CD4-positive, alpha-beta T cell treated with Interleukin-4 for 1 hour (primary cell): ENCODE measurements around the gene ADCY2.
"Not testable (repeated sequence)": the region's sequence is repeated elsewhere in the genome, so short reads cannot be mapped to it uniquely, and the experiment has no call there.

Experiments
- DNase-seq, 2 donors: peaks; one replicate each; pipeline ENCODE4 v3.0.0-alpha.2; 2020 to 2022

ADCY2 gene

DNA sequence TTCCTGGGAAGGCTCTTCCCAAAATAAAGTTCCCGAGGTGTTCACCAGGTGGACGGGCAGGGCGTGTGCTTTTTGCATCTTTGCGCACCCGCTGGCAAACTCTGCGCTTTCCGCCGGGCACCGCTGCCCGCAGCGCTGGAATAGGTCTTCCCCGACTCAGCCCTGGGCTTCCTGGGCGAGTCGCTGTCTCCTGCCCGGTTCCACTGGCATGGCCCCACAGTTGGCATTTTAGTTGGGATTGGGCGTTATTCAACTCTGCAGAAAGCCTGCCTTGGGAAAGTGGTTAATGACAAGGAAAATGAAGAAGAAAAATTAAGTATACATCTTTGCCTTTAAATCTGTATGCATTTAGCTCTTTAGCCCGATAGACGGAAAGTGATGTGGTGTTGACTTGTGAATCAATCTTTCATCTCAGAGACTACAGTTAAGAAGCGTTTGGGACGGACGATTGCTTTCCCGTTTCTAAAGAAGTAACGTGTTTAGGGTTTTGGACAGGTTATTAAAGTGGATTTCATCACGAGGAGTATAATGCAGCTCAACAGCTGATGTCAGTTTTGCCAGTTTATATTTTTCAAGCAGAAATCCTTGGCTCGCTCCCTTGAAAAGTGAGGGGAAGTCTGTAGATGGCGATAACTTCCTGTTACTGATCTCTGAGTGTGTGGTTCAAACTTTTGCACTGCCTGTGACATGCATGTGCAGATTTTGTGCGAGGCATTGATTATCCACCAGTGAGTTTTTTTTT is 946 bp downstream of the ADCY2 start:
- DNase-seq, result no peak

DNA sequence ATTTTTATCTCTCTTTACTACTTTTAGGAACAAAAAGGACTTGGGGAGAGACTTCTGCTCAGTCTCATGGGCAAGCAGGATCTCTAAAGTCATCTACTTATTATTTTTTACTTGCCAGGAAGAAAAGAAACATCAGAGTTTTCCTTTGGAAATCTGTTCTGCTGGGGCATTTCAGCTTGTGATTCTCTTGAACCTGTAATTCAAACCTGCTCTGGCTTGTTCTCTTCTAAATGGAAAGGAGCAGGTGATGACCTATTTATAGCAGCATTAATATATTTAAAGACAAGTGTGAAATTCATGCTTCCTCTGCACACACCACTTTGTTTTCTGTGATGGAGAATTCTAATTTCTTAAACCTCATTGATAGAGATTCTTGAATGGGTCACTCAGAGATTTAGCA is 2.0 kb downstream of the ADCY2 start:
- no peak for DNase-seq

DNA sequence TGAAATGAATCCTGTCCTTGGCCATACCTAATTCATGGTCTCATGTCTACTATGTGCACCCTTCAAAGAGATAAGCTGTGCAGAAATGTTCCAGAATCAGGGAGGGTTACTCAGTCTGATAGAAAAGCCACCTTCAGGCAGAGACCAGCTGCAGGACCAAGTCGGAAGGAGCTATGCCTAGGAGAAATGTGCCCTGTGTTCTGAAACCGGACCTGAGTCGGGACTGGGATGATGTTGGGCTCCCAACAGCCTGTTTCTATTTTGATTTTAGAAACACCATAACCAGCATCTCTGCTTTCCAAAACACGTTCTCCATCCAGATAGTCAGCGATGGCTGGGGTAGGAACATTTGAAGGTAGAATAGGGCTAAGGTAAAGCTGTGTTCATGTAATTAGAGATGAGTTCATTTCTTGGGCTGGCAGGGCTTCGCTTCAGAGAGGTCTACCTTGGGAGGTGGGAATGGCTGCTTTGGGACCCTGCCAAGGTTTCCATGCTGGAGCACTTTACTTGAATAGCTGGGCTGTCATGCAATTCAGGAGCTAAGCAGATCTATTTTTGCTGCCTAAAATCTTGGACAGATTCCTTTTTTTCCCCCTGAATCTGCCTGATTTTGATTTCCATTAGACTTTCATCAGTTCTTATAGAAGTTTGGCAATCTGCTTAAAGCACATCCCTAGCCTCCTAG is 2.8 kb downstream of the ADCY2 start:
- DNase-seq, result no peak

DNA sequence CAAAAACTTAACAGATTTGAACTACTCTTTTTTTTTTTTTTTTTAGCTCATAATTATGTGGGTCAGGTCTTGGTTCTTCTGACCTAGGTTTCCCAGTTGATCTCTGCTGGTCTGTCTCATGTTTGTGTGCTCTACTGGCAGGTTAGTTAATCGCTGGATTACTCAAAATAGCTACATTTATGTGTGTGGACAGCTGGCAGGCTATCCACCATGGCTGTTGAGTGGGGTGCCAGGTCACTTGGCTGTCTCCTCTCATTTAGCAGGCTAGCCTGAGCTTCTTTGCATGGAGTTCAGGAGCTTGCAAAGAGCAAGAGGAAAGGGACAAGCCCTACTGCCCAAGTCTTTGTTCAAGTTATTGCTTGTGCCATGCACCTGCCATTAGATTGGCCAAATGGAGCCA is 9.3 kb downstream of the ADCY2 start:
- DNase-seq, result no peak

DNA sequence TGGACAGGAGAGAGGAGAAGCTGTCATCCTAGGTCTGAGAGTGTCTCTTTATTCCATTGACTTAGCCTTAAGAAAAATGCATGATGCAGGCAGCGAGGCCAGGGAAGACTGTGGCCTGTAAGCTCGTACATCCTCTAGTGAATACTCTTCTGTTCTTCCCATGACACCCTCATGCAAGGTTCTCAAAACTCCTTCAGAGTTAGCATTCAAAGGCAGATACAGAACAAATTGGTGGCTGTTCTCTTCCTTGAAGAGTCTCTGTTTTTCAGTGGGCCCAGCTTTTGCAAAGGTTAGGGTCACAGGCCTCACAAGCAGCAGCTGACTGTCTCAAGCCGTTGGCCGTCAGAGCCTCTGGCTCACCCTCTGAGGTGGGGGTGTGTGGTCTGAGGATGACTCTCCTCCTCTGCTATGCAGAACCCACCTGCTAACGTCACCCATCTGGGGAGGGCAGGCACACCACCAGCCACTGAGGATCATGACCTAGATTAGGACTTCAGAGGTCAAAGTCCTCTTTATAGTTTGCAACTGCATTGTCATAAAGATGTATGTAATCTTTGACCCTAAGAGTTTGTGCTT is 15.1 kb downstream of the ADCY2 start:
- no peak for DNase-seq

DNA sequence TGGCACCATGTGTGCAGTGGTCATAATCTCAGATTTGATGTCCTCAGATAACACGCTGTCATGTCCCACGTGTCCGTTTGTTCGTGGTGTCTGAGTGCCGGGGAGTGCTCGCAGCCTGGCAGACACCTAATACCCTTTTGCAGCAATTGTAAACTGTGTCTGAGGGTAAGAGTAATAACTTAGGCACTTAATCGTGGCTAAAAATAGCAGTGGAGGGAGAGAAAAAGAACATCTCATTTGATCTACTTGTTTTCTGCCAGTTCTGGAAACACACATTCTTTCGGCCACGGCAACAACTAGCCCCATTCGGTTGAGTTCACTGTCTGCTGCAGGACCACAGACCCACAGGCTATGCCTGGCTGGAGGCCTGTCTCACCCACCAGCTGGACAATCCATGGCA is 16.5 kb downstream of the ADCY2 start:
- no peak for DNase-seq

DNA sequence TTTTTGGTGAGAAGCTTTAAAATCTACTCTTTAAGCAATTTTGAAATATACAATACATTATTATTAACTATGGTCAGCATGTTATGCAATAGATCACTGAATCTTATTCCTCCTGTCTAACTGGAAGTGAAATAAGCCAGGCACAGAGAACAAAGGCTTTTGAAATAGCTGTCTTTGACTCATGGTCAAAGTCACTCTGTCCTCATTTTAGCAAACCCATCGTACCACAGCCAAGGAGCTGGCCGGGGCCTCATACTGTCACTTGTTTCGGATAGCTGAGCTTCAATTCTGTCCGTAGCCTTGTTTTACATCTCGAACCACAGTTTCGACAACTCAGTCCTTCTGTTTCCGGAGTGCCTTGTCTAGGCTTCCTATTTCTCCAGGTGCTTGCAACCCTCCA is 19.2 kb downstream of the ADCY2 start:
- DNase-seq, result no peak

DNA sequence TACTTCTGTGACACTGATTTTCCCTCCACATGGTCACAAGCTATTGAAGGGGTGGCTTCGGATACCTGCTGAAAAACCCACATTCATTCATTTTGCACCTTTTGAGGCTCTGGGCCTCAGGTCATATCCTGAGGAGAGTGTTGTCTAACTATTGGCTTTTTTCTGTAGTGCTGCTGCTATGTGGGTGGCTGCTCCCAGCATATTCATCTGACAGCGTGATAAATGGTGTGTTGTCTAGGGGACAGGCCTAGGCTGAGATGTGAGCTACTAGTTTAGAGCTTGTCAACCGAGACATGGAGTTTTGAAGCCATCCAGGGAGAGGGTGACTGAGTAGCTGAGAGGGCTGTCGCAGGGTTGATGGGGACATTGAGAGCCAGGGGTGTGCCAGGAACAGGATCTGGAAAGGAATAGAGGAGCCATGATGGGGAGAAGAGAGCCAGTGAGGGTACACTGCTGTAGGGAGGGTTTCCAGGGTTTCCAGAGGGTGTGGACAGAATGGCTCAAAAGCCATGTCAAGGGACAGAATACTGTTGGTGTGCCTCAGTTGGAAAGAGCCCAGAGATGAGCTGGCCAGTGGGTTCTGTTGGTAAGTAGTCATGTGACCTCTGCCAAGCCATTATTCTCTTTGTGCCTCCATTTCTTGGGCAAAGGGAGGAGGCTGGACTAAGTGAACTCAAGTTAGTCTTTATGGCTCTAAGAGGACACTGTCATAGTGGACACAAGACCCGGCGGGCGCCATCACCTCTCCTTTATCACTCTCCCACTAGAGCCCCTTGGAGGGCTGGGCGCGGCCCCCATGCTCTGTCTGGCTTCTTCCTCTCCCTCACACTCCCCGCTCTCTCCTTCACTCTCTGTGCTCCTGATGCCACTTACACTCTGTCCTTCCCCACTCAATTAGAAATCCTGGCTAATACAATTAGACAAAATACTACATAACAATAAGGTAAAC is 19.9 kb downstream of the ADCY2 start:
- no peak for DNase-seq

DNA sequence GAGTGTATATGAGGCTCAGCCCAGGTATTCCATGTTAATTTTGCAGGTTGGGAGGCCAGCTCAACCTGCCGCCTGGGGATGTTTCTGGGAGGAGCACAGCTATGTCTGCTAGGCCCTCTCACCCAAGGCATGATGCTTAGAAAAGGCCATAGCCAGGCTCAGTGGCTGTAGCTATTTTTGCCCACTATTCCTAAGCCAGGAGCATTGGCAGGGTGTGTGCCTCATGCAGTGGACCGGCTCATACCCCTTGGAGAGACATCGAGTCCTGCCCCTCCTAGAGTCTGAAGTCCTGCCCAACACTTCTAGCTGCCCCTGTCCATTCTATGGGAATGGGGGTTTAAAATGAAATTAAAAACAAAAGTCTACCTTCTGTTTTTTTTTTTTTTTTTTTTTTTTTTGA is 22.3 kb downstream of the ADCY2 start:
- DNase-seq, result no peak

DNA sequence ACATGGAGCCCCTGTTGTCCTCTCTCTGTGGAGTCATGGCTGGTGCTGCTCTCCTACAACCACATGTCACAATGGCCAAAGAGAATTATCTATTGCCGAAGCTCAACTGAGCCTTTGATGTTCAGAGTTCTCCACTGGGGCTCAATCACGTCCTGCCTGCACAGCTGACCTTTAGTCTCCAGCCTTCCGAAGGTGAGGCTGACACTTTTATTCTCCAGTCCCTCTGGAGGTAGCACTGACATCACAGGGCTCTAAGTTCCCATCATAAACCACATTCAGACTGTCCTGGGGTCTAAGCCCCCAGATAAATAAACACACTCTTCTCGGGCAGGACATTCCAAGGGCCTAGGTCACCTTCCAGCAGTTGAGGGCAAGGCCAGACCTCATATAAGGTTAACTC is 23.4 kb downstream of the ADCY2 start:
- no peak for DNase-seq

DNA sequence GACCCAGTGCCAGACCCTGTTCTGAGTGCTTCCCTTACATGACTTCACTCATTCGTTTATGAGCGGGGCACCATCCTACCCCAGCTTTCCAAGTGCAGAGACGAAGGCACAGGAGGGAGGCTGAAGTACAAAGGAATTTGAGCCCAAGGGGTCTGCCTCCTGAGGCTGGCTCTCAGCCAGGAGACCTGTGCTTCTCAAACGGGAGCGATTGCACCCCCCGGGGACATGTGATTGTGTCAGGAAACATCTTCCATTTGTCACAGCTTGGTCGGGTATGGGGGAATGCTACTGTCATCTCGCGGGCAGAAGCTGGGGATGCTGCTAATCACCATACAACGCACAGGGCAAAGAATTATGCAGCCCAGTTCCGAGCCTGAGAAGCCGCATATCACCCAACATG is 23.9 kb downstream of the ADCY2 start:
- DNase-seq, result no peak

DNA sequence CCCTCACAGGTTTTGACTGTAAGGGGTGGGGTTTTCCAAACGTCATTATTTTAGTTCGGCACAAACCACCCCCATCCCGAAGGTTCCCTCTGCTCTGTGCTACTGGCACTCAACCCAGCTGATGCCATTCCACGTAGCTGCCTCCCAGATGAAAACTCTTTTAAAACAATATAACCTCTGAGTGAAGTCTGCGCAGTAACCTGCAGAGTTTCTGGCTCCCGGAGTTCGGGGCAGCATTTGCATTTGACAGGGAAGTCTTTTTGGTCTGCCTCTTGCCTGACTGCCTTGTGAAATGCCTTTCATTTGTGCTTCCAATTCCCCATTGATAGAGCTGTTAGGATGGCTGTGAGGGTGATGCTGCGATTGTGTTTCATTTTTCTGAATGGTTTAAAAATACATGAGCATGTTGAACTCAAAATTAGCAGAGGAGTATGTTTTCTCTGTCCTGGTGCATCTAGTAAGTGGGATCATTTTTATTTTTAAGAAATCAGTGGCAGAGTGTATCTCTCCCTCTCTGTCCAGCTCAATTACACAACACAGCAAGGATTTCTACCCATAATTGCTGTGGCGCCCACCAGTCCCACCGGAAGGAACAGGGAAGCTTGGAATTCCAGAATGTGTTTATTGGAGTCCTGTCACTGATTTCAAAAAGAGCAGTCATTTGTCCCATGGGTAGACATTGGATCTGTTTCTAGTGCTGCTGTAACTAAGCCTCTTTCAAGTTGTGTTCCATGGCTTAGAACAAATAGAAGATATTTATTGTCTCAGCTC is 24.8 kb downstream of the ADCY2 start:
- DNase-seq, result no peak

DNA sequence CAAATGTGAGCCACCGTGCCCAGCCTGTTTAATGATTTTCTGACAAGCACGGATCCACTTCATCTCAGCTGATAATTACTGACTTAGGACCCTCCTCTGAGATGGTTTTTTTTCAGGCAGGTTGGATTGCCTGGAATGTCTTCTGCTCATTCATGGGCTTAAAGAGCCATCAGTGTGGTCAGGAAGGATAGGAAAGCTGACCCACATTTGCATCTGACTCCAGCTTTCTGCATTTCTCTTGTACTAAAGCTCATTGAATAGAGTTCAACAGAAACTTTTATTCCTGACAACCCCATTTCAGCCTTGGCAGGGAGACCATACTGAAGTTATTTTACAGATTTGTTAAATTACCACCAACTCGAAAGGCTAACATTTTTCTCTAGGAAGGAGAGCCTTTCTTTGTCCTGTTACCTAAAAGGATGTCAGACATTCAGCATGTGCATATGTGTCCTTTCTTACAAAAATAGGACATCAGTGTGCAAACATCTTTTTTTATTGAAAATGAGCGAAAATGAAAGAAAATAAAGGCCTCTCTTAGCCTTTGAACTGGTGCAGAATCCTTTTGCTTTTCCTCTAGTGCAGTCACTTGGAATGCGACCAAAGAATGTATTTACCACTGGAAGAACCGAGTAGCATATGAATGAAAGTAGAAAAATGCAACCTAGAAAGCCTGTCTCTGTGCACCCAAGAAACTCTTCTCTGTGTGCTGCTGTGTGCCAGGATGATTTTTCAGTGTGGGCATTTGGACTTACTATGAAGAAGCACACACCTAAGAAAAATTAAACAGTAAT is 26.6 kb downstream of the ADCY2 start:
- no peak for DNase-seq

DNA sequence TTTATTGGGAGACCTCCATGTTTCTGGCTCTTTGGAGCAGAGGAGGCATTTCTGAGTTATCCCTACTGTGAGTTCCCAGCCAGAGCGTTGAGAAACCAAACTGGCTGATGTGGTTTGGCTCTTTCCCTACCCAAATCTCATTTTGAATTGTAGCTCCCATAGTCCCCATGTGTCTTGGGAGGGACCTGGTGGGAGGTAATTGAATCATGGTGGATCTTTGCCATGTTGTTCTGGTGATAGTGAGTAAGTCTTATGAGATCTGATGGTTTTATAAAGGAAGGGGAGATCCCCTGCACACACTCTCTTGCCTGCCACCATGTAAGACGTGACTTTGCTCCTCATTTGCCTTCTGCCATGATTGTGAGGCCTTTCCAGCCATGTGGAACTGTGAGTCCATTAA is 27.3 kb downstream of the ADCY2 start:
- DNase-seq, result not testable (repeated sequence)

DNA sequence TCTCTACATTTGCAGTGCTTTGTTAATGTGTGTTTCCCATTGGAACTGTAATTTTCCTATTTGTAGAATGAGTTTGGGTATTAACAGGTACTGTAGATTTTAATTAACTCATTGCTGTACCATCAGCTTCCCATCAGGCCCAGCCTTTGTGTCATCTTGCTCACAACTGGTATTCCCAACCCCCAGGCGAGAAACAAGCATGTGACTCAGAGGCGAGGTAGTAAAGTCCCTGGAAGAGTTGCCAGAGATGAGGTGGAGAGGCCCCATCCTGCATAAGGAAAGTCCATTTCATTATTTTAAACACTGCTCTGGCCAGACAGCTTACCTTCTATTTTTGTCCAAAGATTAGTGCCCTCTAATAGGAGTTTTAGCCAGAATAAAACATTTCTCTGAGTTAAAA is 29.9 kb downstream of the ADCY2 start:
- DNase-seq, result no peak

DNA sequence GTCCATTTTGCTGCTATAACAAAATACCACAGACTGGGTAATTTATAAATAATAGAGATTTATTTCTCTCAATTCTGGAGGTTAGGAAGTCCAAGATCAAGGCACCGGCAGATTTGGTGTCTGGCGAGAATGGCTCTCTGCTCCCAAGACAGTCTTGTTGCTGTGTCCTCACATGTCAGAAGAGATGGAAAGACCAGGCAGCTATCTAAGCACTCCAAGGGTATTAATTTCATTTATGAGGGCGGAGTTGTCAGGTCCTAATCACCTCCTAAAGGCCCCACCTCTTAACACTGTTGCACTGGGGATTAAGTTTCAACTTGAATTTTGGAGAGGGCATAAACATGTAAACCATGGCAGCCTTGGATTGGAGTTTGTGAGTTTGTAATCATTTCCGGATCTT is 30.3 kb downstream of the ADCY2 start:
- DNase-seq, result no peak

DNA sequence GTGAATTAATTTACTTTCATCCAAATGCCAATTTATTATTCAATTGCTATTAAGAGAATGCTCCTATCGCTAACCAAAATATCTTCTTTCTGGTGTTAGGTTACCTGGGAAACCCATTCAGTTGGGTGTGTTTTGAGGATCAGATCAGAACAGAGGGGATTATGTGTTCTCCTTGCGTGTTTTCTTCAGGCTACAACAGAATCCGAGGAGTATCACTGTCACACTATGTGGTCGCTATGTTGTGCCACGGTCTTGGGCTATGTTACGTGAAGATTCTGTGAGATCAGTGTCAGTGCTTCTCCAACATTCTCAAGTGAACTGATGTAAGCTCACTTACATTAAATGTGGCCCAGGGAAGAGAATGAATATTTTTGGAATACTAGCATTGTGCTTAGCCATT is 39.0 kb downstream of the ADCY2 start:
- no peak for DNase-seq

DNA sequence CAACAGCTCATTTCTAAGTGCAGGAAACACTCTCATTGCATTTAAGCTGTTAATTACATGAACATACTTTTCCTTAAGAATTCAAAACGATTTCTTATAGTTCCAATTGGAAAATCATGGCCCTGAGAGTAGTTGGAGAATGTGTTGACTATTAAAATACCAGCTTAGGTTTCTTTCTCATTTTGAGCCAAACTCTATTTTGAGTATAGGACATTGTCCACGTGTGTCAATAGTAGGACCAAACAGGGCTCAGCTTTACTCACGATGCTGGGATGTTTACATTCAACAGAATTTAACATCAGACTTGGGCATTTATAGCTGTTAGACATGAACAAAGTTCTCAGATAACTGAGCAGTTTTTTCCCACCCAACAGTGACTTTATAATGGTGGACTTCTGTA is 39.6 kb downstream of the ADCY2 start:
- no peak for DNase-seq

DNA sequence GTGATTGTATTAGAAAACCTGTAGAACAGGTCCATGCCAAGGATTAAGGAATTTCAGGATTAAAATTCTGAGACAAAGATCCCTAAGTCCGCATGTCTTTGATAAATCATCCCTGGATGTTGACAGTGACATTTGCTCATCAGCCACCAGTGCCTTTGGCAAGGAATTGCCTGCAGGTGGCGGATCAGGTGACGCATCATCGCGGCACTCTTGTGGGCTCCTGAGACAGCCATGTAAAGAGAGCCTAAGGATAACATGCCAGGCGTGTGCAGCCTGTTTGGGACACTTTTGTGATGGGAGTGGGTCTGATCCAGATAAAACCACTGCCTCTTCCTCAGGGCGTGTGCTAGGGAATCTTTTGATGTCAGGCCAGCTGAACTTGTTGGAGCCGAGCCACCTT is 40.6 kb downstream of the ADCY2 start:
- DNase-seq, result no peak

DNA sequence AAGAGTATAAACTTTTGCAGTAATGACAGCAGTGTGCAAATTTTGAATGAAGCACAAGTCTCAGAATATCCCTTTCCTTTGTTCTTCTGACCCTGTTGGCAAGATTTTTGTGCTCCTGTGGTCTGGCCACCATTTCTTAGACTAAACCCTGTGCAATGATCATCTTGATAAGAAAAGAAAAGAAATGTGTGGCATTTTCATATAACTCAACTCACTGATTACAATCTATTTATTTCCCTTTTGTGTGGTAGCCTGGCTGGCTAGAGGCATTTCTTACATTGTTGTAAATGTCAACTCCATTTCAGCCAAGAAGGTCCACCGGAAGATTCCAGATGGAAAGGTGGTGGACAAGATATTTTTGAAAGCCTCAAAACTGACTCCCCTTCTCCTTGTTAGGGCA is 41.9 kb downstream of the ADCY2 start:
- no peak for DNase-seq

DNA sequence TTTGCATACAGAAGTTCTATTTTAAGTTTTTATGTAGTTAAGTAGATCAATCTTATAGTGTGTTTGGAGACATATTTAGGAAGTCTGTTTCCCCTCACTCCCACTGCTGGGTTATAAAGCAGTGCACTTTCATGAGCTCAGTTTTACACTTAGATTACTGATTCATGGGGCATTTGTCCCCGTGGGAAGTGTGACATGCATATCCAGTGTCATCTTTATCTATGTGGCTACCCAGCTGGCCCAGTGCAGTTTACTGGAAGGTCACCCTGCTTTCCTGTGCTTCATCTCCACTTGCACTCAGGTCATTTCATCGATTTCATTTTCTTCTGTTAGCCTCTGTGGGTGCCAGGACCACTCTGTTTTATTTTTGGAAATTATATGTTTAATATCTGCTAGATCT is 49.1 kb downstream of the ADCY2 start:
- no peak for DNase-seq

DNA sequence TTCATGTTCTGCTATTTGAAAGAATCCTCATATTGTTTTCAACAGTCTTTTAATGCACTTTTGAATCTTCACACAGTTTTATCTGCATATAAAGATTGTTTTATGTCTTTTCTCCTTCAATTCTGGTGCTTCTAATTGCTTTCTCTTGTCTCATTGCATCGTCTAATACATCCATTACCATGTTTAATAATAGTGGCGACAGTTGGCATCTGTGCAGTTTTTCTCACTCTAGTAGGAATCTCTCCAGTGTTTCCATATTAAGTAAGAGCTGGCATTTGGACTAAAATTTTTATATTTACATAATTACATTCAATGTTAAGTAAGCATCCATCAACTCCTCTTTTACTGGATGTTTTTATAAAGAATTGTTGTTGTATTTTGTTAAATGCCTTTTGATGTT is 49.9 kb downstream of the ADCY2 start:
- DNase-seq, result no peak
